Neural progenitor cell (in vitro differentiated cells): ENCODE results near the gene PRDM16. TPM values are rescaled to one million over a fixed set of nuclear protein-coding genes. Genes with fewer than 3 reads are reported as not detected.

Source experiments
- DNase-seq: peaks from one replicate; pipeline ENCODE4 v3.0.0-alpha.2; 2016; ENCODE audit warnings: low spot score
- H2AFZ ChIP-seq: fragments of 200-600 bp; sonication (generic); replicated peaks from 2 replicates; pipeline ENCODE4 v1.6.1; 2016; ENCODE audit warnings: antibody characterized with exemption
- H3F3A ChIP-seq: fragments of 200-600 bp; sonication (generic); 2 replicates; pipeline ENCODE4 v1.6.1; 2016; ENCODE audit warnings: antibody characterized with exemption, low read depth
- H3K27ac ChIP-seq: fragments of 200-600 bp; sonication (generic); 2 replicates; pipeline ENCODE4 v1.5.1; 2016; ENCODE audit warnings: mild to moderate bottlenecking
- H3K27me3 ChIP-seq: fragments of 200-600 bp; sonication (generic); 2 replicates; pipeline ENCODE4 v1.6.1; 2016; ENCODE audit warnings: mild to moderate bottlenecking, moderate library complexity
- H3K36me3 ChIP-seq: fragments of 200-600 bp; sonication (generic); 2 replicates; pipeline ENCODE4 v1.5.1; 2016
- H3K4me1 ChIP-seq: fragments of 200-600 bp; sonication (generic); 2 replicates; pipeline ENCODE4 v1.6.1; 2016; ENCODE audit warnings: mixed run types
- H3K4me2 ChIP-seq: fragments of 200-600 bp; sonication (generic); 2 replicates; pipeline ENCODE4 v1.6.1; 2016
- H3K4me3 ChIP-seq: fragments of 200-600 bp; sonication (generic); 2 replicates; pipeline ENCODE4 v1.5.1; 2016
- H3K79me2 ChIP-seq: fragments of 200-600 bp; sonication (generic); 2 replicates; pipeline ENCODE4 v1.6.1; 2016; ENCODE audit warnings: low read depth
- H3K9ac ChIP-seq: fragments of 200-600 bp; sonication (generic); 2 replicates; pipeline ENCODE4 v1.6.1; 2016
- H3K9me3 ChIP-seq: fragments of 200-600 bp; sonication (generic); 2 replicates; pipeline ENCODE4 v1.5.1; 2016; ENCODE audit warnings: low read depth
- H4K20me1 ChIP-seq: fragments of 200-600 bp; sonication (generic); 2 replicates; pipeline ENCODE4 v1.6.1; 2016; ENCODE audit warnings: low read depth
- H3K27ac Mint-ChIP-seq: 3 replicates; pipeline ENCODE4 v1.8.0; 2021; ENCODE audit warnings: mixed read lengths
- H3K27me3 Mint-ChIP-seq: 2 replicates; pipeline ENCODE4 v1.8.0; 2022; ENCODE audit warnings: low read depth, mild to moderate bottlenecking, inconsistent platforms, moderate library complexity, mixed read lengths; ENCODE audit not compliant: insufficient read depth
- H3K36me3 Mint-ChIP-seq: 3 replicates; pipeline ENCODE4 v1.8.0; 2021; ENCODE audit warnings: mixed read lengths
- H3K4me1 Mint-ChIP-seq: 3 replicates; pipeline ENCODE4 v1.8.0; 2021; ENCODE audit warnings: mixed read lengths
- H3K4me3 Mint-ChIP-seq: 3 replicates; pipeline ENCODE4 v1.8.0; 2021; ENCODE audit warnings: mild to moderate bottlenecking, moderate library complexity, mixed read lengths
- H3K9me3 Mint-ChIP-seq: 3 replicates; pipeline ENCODE4 v1.8.0; 2020; ENCODE audit warnings: mixed read lengths
- CTCF ChIP-seq: fragments of 200-600 bp; sonication (generic); IDR thresholded peaks from 2 replicates; pipeline ENCODE4 v1.5.1; 2017; ENCODE audit warnings: antibody characterized with exemption, mild to moderate bottlenecking
- EZH2 ChIP-seq: fragments of 200-600 bp; sonication (generic); IDR thresholded peaks from 2 replicates; pipeline ENCODE4 v1.6.1; 2017; ENCODE audit warnings: antibody characterized with exemption, mild to moderate bottlenecking, moderate library complexity
- EZH2phosphoT487 ChIP-seq: fragments of 200-600 bp; sonication (generic); IDR thresholded peaks from 2 replicates; pipeline ENCODE4 v1.6.1; 2017; ENCODE audit warnings: antibody characterized with exemption
- total RNA-seq: library from RNA; depleted of rRNA; stranded (reverse); fragments of >200 nt; gene quantifications from 2 replicates; pipeline ENCODE4 v1.2.3, GENCODE V29; 2015; ENCODE audit warnings: low replicate concordance

PRDM16 gene
- total RNA-seq, 1 donor from 2014 or later: 1.9 TPM

- Histone ChIP-seq H4K20me1 (no peaks in the 10 kb centered on the region), H3K27ac (no peak overlapping the region), H3K4me3 (no peak overlapping the region), H3F3A (peaks cover 5% of the 10 kb centered on the region), H3K9me3 (no peaks in the 10 kb centered on the region), H3K9ac (no peak overlapping the region), H3K4me1 (peaks cover 17% of the 10 kb centered on the region), H2AFZ (no peak overlapping the region), H3K79me2 (no peaks in the 10 kb centered on the region), H3K36me3 (no peaks in the 10 kb centered on the region), H3K27me3 (no peaks in the 10 kb centered on the region), H3K4me2 (no peak overlapping the region)
- Mint-ChIP-seq H3K4me1 (peaks cover 17% of the 10 kb centered on the region), H3K4me3 (no peak overlapping the region), H3K36me3 (no peaks in the 10 kb centered on the region), H3K9me3 (peaks cover 6% of the 10 kb centered on the region), H3K27ac (no peak overlapping the region), H3K27me3 (peaks cover 4% of the 10 kb centered on the region)
- DNase-seq: no peak
- TF ChIP-seq EZH2phosphoT487 (no peak), CTCF (no peak), EZH2 (no peak)
Observed at GRCh38 chr1:3444736-3445135, 375.7 kb downstream of the PRDM16 start.

GRCh38 chr1:3450202-3450863 is 381.3 kb downstream of the PRDM16 start:
- Histone ChIP-seq H3F3A (peaks cover 18% of the 10 kb centered on the region), H3K9me3 (no peaks in the 10 kb centered on the region), H3K27me3 (no peaks in the 10 kb centered on the region), H3K36me3 (no peaks in the 10 kb centered on the region), H3K4me3 (no peak overlapping the region), H3K4me1 (peaks cover 4% of the 10 kb centered on the region), H3K4me2 (no peak overlapping the region), H3K27ac (no peak overlapping the region), H3K9ac (no peak overlapping the region), H3K79me2 (no peaks in the 10 kb centered on the region), H4K20me1 (peaks cover 9% of the 10 kb centered on the region), H2AFZ (no peak overlapping the region)
- no peaks in the 10 kb centered on the region for H3K27me3 Mint-ChIP-seq
- H3K27ac Mint-ChIP-seq: no peak overlapping the region
- H3K36me3 Mint-ChIP-seq: no peaks in the 10 kb centered on the region
- TF ChIP-seq EZH2: no peak
- TF ChIP-seq EZH2phosphoT487: no peak
- no peak for TF ChIP-seq CTCF
- no peak overlapping the region for H3K4me3 Mint-ChIP-seq
- no peak for DNase-seq
- H3K9me3 Mint-ChIP-seq: peaks cover 2% of the 10 kb centered on the region
- peaks cover 2% of the 10 kb centered on the region for H3K4me1 Mint-ChIP-seq

GRCh38 chr1:3450983-3451382 is 382.0 kb downstream of the PRDM16 start:
- no peak overlapping the region for H3K27ac ChIP-seq
- H3K27ac Mint-ChIP-seq: no peak overlapping the region
- no peak overlapping the region for H3K9ac ChIP-seq
- no peak overlapping the region for H3K4me3 ChIP-seq
- no peaks in the 10 kb centered on the region for H3K36me3 ChIP-seq
- H3K4me3 Mint-ChIP-seq: no peak overlapping the region
- H3K79me2 ChIP-seq: no peaks in the 10 kb centered on the region
- no peak for DNase-seq
- H3K9me3 ChIP-seq: no peaks in the 10 kb centered on the region
- H4K20me1 ChIP-seq: peaks cover 9% of the 10 kb centered on the region
- peaks cover 4% of the 10 kb centered on the region for H3K4me1 ChIP-seq
- TF ChIP-seq CTCF (no peak), EZH2phosphoT487 (no peak), EZH2 (no peak)
- H3F3A ChIP-seq: peaks cover 18% of the 10 kb centered on the region
- no peaks in the 10 kb centered on the region for H3K27me3 Mint-ChIP-seq
- peaks cover 6% of the 10 kb centered on the region for H3K4me1 Mint-ChIP-seq
- no peak overlapping the region for H3K4me2 ChIP-seq
- H3K9me3 Mint-ChIP-seq: no peaks in the 10 kb centered on the region
- no peaks in the 10 kb centered on the region for H3K36me3 Mint-ChIP-seq
- H3K27me3 ChIP-seq: no peaks in the 10 kb centered on the region
- no peak overlapping the region for H2AFZ ChIP-seq
